ENCODE results near the gene GOLGA1. TPM values are rescaled to one million over a fixed set of nuclear protein-coding genes. Genes with fewer than 3 reads are reported as not detected.

GOLGA1 gene
- total and polyA plus RNA-seq, 2 of the 13 experiments (the other 11 are each of a cell fraction or from before 2014, with no cell fraction given): 12.7 to 15.9 TPM

- TF ChIP-seq, protein P1, sequence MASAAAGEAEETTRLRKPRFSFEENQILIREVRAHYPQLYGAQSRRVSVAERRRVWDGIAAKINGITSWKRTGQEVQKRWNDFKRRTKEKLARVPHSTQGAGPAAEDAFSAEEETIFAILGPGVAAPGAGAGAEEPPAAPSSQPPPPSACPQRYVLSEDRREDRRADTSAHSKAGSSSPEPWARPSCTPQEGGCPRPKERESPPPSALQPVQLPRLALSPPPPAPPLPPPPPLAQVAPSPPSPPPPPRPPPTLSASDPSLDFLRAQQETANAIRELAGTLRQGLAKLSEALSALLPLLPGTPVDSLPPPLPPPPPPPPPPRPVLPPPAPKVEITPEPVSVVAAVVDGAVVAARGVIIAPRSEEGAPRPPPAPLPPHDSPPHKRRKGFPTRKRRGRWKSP (CRISPR knock-in tag; IDR thresholded peaks at IDR 0.05): no peak
- TF ChIP-seq, protein P2, sequence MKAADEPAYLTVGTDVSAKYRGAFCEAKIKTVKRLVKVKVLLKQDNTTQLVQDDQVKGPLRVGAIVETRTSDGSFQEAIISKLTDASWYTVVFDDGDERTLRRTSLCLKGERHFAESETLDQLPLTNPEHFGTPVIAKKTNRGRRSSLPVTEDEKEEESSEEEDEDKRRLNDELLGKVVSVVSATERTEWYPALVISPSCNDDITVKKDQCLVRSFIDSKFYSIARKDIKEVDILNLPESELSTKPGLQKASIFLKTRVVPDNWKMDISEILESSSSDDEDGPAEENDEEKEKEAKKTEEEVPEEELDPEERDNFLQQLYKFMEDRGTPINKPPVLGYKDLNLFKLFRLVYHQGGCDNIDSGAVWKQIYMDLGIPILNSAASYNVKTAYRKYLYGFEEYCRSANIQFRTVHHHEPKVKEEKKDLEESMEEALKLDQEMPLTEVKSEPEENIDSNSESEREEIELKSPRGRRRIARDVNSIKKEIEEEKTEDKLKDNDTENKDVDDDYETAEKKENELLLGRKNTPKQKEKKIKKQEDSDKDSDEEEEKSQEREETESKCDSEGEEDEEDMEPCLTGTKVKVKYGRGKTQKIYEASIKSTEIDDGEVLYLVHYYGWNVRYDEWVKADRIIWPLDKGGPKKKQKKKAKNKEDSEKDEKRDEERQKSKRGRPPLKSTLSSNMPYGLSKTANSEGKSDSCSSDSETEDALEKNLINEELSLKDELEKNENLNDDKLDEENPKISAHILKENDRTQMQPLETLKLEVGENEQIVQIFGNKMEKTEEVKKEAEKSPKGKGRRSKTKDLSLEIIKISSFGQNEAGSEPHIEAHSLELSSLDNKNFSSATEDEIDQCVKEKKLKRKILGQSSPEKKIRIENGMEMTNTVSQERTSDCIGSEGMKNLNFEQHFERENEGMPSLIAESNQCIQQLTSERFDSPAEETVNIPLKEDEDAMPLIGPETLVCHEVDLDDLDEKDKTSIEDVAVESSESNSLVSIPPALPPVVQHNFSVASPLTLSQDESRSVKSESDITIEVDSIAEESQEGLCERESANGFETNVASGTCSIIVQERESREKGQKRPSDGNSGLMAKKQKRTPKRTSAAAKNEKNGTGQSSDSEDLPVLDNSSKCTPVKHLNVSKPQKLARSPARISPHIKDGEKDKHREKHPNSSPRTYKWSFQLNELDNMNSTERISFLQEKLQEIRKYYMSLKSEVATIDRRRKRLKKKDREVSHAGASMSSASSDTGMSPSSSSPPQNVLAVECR (CRISPR knock-in tag; IDR thresholded peaks at IDR 0.05; ENCODE audit: borderline replicate concordance): peak; percentile 94
- TF ChIP-seq REST (IDR thresholded peaks at IDR 0.05; ENCODE audit: borderline replicate concordance in 1 of 2, low read depth in 1 of 2, low read length in 2 of 2): peak in 1 of 2 experiments; percentile 75; a peak in 1 of 4 replicates
- TF ChIP-seq ZMYM4 (CRISPR knock-in tag; IDR thresholded peaks at IDR 0.05): peak; percentile 73
- peak; percentile 92 for TF ChIP-seq ZNF598 (CRISPR knock-in tag; IDR thresholded peaks at IDR 0.05; ENCODE audit: borderline replicate concordance)
- no peak for TF ChIP-seq ATM (IDR thresholded peaks at IDR 0.05; ENCODE audit: borderline replicate concordance)
- TF ChIP-seq, protein P3, sequence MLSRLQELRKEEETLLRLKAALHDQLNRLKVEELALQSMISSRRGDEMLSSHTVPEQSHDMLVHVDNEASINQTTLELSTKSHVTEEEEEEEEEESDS (CRISPR knock-in tag; IDR thresholded peaks at IDR 0.05; ENCODE audit: borderline replicate concordance): no peak
- TF ChIP-seq, protein P4, sequence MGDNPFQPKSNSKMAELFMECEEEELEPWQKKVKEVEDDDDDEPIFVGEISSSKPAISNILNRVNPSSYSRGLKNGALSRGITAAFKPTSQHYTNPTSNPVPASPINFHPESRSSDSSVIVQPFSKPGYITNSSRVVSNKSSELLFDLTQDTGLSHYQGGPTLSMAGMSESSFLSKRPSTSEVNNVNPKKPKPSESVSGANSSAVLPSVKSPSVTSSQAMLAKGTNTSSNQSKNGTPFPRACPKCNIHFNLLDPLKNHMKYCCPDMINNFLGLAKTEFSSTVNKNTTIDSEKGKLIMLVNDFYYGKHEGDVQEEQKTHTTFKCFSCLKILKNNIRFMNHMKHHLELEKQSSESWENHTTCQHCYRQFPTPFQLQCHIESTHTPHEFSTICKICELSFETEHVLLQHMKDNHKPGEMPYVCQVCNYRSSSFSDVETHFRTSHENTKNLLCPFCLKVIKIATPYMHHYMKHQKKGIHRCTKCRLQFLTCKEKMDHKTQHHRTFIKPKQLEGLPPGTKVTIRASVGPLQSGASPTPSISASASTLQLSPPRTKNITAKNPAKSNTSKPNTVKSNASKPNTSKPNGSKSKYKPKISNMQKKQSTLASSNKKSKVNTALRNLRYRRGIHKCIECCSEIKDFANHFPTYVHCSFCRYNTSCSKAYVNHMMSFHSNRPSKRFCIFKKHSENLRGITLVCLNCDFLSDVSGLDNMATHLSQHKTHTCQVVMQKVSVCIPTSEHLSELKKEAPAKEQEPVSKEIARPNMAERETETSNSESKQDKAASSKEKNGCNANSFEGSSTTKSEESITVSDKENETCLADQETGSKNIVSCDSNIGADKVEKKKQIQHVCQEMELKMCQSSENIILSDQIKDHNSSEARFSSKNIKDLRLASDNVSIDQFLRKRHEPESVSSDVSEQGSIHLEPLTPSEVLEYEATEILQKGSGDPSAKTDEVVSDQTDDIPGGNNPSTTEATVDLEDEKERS (CRISPR knock-in tag; IDR thresholded peaks at IDR 0.05): peak; percentile 49; the same call in 1 of the 2 replicates
- TF ChIP-seq, protein P5, sequence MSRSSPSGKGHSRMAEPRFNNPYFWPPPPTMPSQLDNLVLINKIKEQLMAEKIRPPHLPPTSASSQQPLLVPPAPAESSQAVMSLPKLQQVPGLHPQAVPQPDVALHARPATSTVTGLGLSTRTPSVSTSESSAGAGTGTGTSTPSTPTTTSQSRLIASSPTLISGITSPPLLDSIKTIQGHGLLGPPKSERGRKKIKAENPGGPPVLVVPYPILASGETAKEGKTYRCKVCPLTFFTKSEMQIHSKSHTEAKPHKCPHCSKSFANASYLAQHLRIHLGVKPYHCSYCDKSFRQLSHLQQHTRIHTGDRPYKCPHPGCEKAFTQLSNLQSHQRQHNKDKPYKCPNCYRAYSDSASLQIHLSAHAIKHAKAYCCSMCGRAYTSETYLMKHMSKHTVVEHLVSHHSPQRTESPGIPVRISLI (CRISPR knock-in tag; IDR thresholded peaks at IDR 0.05; ENCODE audit: borderline replicate concordance): no peak
- peak; percentile 95 for TF ChIP-seq SP5 (CRISPR knock-in tag; IDR thresholded peaks at IDR 0.05; ENCODE audit: borderline replicate concordance, low read depth)
Observed at GRCh38 chr9:124861342-124862229, 79.3 kb downstream of the GOLGA1 start, which contains the start of the genes ARPC5L and RPL35 (continued).

Data from HepG2 (cell line).